IPS-18c (cell line): ENCODE results near the gene PCDHGA12.
"Not testable (repeated sequence)": the region's sequence is repeated elsewhere in the genome, so short reads cannot be mapped to it uniquely, and the experiment has no call there.

Source experiments
- H3K4me3 ChIP-seq: 2 replicates; pipeline ENCODE4 v1.7.0; 2013; ENCODE audit warnings: low read depth, mild to moderate bottlenecking, low read length, moderate library complexity; ENCODE audit not compliant: insufficient read depth
- H3K9me3 ChIP-seq: one replicate; pipeline ENCODE4 v1.6.1; 2013; ENCODE audit warnings: mild to moderate bottlenecking, low read length, moderate library complexity; ENCODE audit not compliant: control insufficient read depth, insufficient read depth

PCDHGA12 gene

DNA sequence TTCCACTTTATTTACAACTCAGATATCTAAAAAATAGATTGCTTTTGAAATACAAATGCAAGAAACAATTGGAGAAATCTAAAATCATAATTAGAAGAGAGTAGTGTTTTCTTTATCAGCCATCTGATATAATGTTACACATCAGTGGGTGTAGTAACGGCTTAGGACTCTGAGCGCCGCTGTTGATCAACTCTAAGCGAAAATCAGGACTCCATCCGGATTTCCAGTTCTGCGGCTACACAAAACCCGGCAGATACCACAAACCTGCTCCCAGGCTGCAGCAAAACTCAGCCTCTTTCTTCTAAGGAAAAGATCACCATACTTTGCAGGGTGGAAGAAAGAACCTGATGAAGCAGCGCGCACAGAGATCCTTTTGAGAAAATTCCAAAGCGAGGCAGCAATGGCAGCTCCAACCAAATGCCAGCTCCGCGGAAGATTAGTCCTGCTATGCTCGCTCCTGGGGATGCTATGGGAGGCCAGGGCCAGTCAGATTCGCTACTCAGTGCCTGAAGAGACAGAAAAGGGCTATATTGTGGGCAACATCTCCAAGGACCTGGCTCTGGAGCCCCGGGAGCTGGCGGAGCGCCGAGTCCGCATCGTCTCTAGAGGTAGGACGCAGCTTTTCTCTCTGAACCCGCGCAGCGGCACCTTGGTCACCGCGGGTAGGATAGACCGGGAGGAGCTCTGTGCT, 27.6 kb upstream of the PCDHGA12 start, which contains the start of gene PCDHGA9:
TSS of gene PCDHGA9 (plus strand) at position 226 of the 691 bp plus-strand sequence. CDS start at position 401, 175 bp downstream.
- Histone ChIP-seq H3K4me3 (no peak within 1 kb of the TSS), H3K9me3 (peaks cover 15% of the 10 kb centered on the region)

DNA sequence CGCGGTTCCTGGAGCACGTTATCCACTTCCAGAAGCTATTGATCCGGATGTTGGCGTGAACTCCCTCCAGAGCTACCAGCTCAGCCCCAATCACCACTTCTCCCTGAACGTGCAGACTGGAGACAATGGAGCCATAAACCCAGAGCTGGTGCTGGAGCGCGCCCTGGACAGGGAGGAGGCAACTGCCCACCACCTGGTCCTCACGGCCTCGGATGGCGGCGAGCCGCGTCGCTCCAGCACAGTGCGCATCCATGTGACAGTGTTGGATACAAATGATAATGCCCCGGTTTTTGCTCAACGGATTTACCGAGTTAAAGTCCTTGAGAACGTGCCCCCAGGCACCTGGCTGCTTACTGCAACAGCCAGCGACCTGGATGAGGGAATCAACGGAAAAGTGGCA, 26.9 kb upstream of the PCDHGA12 start:
- peaks cover 13% of the 10 kb centered on the region for H3K9me3 ChIP-seq
- no peak overlapping the region for H3K4me3 ChIP-seq

GRCh38 chr5:141407790-141408505, 22.4 kb upstream of the PCDHGA12 start, which contains the start of gene PCDHGB6:
Gene PCDHGB6 (plus strand): TSS chr5:141408021. CDS start chr5:141408203, 182 bp downstream.
- H3K4me3 ChIP-seq, result peak within 1 kb of the TSS; percentile 73

GRCh38 chr5:141409598-141410306, 20.6 kb upstream of the PCDHGA12 start:
- peaks cover 3% of the 10 kb centered on the region for H3K9me3 ChIP-seq
- no peak overlapping the region for H3K4me3 ChIP-seq

More at GRCh38 chr5:141407790-141408505, 22.4 kb upstream of the PCDHGA12 start, which contains the start of gene PCDHGB6:
- not testable (repeated sequence) for H3K9me3 ChIP-seq

DNA sequence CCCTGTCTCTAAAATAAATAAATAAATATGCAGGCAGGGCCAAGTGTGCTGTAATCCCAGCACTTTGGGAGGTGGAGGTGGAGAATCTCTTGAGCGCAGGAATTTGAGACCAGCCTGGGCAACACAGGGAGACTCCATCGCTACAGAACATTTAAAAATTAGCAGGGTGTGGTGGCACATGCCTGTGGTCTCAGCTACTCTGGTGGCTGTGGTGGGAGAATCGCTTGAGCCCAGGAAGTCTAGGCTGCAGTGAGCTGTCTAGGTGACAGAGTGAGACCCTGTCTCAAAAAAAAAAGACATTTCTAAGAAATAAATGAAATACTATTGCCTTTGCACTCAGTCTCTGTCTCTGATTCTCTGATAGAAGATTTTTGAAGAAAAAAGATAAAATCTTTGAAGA, 18.7 kb upstream of the PCDHGA12 start:
- Histone ChIP-seq H3K4me3 (no peak overlapping the region), H3K9me3 (peaks cover 4% of the 10 kb centered on the region)

DNA sequence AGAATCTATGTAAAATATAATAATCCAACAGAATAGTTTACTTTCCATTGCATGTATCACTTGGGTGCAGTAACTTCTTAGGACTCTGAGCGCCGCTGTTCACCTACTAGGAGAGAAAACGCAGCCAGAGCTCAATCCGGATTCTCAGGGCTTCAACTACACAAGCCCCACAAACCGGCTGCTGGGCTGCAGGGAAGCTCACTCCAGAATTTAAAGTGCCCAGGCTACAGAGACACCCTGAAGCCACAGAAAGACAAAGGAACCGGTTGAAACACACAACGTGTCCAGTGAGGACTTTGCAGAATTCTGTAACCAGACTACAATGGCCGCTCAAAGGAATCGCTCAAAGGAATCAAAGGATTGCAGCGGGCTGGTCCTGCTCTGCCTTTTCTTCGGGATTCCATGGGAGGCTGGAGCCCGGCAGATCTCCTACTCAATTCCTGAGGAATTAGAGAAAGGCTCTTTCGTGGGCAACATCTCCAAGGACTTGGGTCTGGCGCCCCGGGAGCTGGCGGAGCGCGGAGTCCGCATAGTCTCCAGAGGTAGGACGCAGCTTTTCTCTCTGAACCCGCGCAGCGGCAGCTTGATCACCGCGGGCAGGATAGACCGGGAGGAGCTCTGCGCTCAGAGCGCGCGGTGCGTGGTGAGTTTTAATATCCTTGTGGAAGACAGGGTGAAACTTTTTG, 17.3 kb upstream of the PCDHGA12 start, which contains the start of gene PCDHGA10:
TSS of gene PCDHGA10 (plus strand) at position 134 of the 686 bp plus-strand sequence. CDS start at position 323, 189 bp downstream.
- Histone ChIP-seq H3K4me3 (peak within 1 kb of the TSS; percentile 29; the same call in 1 of the 2 replicates), H3K9me3 (peaks cover 4% of the 10 kb centered on the region)

DNA sequence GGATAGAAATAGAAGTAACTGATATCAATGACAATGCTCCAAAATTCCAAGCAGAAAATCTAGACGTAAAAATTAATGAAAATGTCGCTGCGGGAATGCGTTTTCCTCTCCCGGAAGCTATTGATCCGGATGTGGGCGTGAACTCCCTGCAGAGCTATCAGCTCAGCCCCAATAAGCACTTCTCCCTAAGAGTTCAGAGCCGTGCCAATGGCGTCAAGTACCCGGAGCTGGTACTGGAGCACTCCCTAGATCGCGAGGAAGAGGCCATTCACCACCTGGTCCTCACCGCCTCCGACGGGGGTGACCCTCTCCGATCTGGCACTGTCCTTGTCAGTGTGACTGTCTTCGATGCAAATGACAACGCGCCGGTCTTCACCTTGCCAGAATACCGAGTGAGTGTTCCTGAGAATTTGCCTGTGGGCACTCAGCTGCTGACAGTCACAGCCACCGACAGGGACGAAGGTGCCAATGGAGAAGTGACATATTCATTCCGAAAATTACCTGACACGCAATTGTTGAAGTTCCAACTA, 16.7 kb upstream of the PCDHGA12 start:
- H3K4me3 ChIP-seq, result peak overlapping the region; percentile 6; the same call in 1 of the 2 replicates
- peaks cover 7% of the 10 kb centered on the region for H3K9me3 ChIP-seq

DNA sequence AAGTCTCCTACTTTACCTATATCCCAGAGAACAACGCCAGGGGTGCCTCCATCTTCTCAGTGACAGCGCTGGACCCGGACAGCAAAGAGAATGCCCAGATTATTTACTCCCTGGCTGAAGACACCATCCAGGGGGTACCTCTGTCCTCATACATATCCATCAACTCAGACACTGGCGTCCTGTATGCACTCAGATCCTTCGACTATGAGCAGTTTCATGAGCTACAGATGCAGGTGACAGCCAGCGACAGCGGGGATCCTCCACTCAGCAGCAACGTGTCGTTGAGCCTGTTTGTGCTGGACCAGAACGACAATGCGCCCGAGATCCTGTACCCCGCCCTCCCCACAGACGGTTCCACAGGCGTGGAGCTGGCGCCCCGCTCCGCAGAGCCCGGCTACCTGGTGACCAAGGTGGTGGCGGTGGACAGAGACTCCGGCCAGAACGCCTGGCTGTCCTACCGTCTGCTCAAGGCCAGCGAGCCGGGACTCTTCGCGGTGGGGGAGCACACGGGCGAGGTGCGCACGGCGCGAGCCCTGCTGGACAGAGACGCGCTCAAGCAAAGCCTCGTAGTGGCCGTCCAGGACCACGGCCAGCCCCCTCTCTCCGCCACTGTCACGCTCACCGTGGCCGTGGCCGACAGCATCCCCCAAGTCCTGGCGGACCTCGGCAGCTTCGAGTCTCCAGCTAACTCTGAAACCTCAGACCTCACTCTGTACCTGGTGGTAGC, 15.6 kb upstream of the PCDHGA12 start:
- not testable (repeated sequence) for H3K4me3 ChIP-seq
- peaks cover 15% of the 10 kb centered on the region for H3K9me3 ChIP-seq

- H3K4me3 ChIP-seq, result not testable (repeated sequence)
- H3K9me3 ChIP-seq, result peaks cover 17% of the 10 kb centered on the region
These were observed 15.1 kb upstream of the PCDHGA12 start for GRCh38 chr5:141415275-141415618.

GRCh38 chr5:141417494-141418172, 12.7 kb upstream of the PCDHGA12 start, which contains the start of gene PCDHGB7:
Gene PCDHGB7 (plus strand): TSS chr5:141417677. CDS start chr5:141417860, 183 bp downstream.
- Histone ChIP-seq H3K9me3 (peaks cover 17% of the 10 kb centered on the region), H3K4me3 (peak within 1 kb of the TSS; percentile 59)

- no peak overlapping the region for H3K4me3 ChIP-seq
These were observed 11.0 kb upstream of the PCDHGA12 start for GRCh38 chr5:141419074-141419880.

GRCh38 chr5:141420855-141421488, 9.3 kb upstream of the PCDHGA12 start, which contains the start of gene PCDHGA11:
Gene PCDHGA11 (plus strand): TSS chr5:141421051. CDS start chr5:141421228, 177 bp downstream.
- H3K9me3 ChIP-seq, result peaks cover 13% of the 10 kb centered on the region
- H3K4me3 ChIP-seq, result no peak within 1 kb of the TSS

More at GRCh38 chr5:141419074-141419880, 11.0 kb upstream of the PCDHGA12 start:
- peaks cover 17% of the 10 kb centered on the region for H3K9me3 ChIP-seq

DNA sequence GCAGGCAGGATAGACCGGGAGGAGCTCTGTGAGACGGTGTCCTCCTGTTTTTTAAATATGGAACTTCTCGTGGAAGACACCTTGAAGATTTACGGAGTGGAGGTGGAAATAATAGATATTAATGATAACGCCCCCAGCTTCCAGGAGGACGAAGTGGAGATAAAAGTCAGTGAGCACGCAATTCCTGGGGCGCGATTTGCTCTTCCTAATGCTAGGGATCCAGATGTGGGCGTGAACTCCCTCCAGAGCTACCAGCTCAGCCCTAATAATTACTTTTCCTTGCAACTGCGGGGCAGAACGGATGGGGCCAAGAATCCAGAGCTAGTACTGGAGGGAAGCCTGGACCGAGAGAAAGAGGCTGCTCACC, 8.8 kb upstream of the PCDHGA12 start:
- Histone ChIP-seq H3K4me3 (no peak overlapping the region), H3K9me3 (peaks cover 15% of the 10 kb centered on the region)

DNA sequence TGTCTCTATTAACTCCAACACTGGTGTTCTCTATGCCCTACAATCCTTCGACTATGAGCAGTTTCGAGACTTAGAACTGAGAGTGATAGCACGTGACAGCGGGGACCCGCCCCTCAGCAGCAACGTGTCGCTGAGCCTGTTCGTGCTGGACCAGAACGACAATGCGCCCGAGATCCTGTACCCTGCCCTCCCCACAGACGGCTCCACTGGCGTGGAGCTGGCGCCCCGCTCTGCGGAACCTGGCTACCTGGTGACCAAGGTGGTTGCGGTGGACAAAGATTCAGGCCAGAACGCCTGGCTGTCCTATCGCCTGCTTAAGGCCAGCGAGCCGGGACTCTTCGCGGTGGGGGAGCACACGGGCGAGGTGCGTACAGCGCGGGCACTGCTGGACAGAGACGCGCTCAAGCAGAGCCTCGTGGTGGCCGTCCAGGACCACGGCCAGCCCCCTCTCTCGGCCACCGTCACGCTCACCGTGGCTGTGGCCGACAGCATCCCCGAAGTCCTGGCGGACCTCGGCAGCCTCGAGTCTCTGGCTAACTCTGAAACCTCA, 7.5 kb upstream of the PCDHGA12 start:
- Histone ChIP-seq H3K9me3 (peaks cover 19% of the 10 kb centered on the region), H3K4me3 (no peak overlapping the region; the same call in 1 of the 2 replicates)
